ACHN (cell line): Measurements from ENCODE around the gene KRT34.
"Not testable (repeated sequence)": the region's sequence is repeated elsewhere in the genome, so short reads cannot be mapped to it uniquely, and the experiment has no call there.

ENCODE experiments used
- DNase-seq: peaks from one replicate; pipeline ENCODE4 v3.0.0-alpha.2; 2015
- in situ Hi-C: cut with HindIII; loops from 2 replicates; pipeline ENCODE4 v1.10.0; 2017; ENCODE audit warnings: low sequenced_read_pairs, low pct_ligation_motif_present, low pct_unique_long_range_greater_than_20kb

The KRT34 gene

DNA sequence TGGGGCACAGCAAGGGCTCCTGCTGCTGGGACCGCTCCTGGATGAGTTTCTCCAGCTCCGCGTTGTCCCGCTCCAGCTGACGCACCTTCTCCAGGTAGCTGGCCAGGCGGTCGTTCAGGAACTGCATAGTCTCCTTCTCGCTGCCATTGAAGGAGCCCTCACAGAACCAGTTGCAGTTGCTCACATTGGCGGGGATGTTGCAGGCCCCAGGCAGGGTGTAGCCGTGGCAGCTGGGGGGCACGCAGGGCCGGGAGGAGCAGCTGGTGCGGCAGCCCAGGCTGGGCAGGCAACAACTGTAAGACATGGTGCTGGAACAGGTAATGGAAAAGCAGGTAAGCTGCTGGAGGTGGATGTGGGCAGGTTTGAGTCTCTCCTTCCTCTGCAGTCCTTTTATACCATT is at the start of gene KRT34:
Gene KRT34 (minus strand): TSS at position 364 of the 400 bp plus-strand sequence. CDS start 60 bp downstream, at position 304.
- DNase-seq, in situ Hi-C loops: not testable (repeated sequence)

GRCh38 chr17:41430376-41430775 is 48.3 kb upstream of the KRT34 start:
- DNase-seq, in situ Hi-C loops: not testable (repeated sequence)

DNA sequence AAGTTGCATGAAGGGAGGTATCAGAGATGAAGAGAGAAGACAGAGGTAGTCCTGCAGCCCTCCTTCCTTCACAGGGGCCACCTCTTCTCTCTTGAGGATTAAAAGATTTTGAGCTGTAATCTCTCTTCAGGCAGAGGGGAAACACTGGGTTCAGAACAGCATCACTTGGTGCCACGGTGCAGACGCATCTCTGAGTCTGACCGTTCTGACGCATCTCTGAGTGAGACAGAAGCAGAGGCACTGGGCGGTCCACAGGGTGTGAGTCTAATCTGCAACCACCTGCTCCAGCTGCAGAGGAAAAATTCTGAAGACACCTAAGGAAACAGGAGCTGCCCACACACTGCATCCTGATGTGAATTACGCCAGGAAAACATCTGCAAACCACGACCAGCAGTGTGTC is 47.6 kb upstream of the KRT34 start:
- DNase-seq, result no peak
- in situ Hi-C loops, result no loop called here

- DNase-seq, result no peak
- in situ Hi-C loops, result no loop called here
These were observed 46.6 kb upstream of the KRT34 start for GRCh38 chr17:41428591-41429291.

GRCh38 chr17:41424111-41424635 is 42.1 kb upstream of the KRT34 start, which contains the start of gene KRT37:
KRT37 (minus strand) TSS chr17:41424585; CDS start chr17:41424523, 62 bp downstream.
- DNase-seq, result no peak
- in situ Hi-C loops, result no loop called here

GRCh38 chr17:41422586-41422985 is 40.5 kb upstream of the KRT34 start:
- DNase-seq, in situ Hi-C loops: not testable (repeated sequence)

DNA sequence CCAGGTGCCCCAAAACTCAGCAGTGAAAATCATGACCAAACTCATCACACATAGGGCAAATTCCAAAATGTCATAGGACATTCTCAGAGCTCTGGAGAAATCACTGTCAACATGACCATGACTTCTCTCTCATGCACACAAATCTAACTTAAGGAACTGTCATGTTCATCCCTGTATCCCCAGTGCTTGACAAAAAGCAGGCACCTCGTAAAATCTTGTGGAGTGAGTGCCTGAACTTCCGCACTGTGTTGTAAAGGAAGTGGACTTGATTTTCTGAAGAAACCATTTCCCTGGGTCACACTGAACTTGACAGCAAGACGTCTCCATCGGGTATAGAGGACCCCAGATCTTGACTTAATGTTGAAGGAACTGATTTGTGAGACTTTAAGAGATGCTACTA is 39.5 kb upstream of the KRT34 start:
- in situ Hi-C loops, result no loop called here
- DNase-seq, result no peak

DNA sequence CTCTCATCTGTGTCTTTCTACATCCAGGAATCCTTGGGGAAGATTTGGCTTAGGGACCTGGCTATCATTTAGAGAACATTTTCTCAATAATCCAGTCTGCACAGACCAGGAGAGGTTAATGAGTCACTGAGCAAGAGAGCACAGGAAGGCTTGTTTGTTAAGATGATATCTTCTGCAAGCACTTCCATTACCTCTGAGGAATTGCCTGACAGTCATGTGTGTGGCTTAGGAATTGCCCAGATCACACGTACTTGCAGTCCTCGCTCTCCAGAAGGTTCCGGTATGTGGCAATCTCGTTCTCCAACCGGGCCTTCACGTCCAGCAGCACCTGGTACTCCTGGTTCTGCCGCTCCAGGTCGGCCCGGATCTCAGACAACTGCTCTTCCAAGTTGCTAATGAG is 39.0 kb upstream of the KRT34 start:
- in situ Hi-C loops, result no loop called here
- no peak for DNase-seq

DNA sequence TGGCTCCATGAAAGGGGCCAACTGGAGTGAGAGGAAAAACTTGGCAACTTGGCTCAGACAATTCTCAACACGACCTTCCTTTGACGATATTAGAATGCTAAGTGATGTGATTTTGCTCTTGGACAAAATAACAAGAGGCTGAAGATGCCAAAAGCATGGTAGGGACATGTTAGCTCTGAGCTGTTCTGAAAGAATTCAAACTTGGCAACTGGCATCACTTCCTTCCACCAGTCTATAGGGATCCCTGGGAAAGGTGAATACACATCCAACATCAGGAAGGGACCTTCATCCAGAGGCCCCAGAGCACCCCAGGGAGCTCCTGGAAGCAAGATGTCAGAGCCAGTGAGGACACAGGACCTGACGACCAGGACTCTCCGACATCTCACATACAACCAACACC is 38.0 kb upstream of the KRT34 start:
- in situ Hi-C loops, result no loop called here
- no peak for DNase-seq

DNA sequence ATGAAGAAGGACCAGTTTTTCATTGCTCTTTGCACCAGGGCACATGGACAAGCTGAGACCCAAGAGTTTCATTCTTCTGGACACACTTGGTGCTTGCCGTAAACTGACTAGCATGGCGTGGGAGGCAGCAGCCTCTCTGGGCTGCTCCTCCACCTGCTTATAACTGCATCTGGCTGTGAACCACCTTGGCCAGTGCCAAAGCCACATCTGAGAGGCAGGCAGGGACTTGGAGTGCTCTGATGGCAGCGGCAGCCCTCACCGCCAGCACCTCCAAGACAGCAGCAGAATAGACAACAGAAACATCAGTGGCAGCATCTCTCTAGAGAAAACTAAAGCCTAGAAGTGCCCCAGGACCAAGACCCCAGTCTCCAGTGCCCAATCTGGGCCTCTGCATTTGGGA is 37.6 kb upstream of the KRT34 start:
- no peak for DNase-seq
- in situ Hi-C loops, result no loop called here

GRCh38 chr17:41418116-41418860 is 36.2 kb upstream of the KRT34 start:
- in situ Hi-C loops, result no loop called here

GRCh38 chr17:41417576-41418015 is 35.5 kb upstream of the KRT34 start:
- in situ Hi-C loops, result no loop called here
- DNase-seq, result no peak

More at GRCh38 chr17:41418116-41418860, 36.2 kb upstream of the KRT34 start:
- no peak for DNase-seq

DNA sequence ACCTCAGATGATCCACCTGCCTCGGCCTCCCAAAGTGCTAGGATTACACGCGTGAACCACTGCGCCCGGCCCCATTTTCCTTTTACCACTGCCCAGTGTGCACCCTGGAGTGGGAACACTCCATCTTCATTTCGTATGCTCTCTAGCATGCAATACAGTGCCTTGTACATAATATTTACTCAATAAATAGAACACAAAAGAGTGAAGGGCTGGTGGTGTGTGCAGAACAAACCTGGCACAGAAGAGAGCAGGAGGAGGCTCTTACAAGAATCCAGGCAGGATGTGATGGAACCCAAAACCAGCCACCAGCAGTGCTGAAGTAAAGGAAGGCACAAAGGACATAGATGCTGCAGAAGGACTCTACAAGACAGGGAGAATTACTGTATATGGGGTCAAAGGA is 35.0 kb upstream of the KRT34 start:
- DNase-seq, result no peak
- in situ Hi-C loops, result no loop called here

DNA sequence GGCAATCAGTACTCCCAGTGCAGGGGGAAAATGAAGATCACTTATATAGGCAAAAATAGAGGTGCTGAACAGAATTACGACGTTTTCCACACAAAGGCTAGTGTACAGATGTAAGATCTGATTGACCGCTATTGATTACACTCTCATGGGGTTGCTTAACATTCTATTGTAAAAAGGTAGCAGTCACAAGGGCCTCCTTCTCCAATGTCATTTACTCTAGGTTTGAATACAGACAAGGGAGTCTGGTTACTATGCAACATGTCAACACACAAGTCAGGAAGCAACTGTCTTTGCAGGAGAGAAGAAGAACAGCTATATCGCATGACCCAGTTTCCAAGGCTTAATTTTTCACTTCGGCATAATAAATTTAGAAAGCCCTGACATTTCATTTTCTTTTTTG is 34.4 kb upstream of the KRT34 start:
- DNase-seq, result no peak
- in situ Hi-C loops, result no loop called here

GRCh38 chr17:41415833-41416335 is 33.8 kb upstream of the KRT34 start:
- peak; percentile 61 for DNase-seq
- in situ Hi-C loops, result no loop called here

DNA sequence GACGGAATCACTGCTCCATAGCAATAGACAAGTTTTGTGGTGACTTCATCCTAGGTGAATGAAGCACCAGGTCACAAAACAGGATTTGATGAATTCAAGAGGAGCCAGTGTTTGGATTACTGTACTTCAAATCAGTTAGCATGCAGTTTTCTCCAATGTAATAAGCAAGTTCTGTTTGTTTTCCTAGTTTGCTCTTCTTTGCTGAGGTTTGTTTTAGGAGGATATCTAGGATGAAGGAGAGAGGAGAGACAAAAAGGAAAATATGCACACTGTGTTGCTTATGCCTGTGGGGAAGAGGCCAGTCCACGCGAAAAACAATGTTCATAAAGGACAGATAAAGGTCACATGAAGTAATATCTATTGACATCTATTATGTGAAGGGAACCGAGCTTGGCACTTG is 33.3 kb upstream of the KRT34 start:
- in situ Hi-C loops, result no loop called here
- no peak for DNase-seq

DNA sequence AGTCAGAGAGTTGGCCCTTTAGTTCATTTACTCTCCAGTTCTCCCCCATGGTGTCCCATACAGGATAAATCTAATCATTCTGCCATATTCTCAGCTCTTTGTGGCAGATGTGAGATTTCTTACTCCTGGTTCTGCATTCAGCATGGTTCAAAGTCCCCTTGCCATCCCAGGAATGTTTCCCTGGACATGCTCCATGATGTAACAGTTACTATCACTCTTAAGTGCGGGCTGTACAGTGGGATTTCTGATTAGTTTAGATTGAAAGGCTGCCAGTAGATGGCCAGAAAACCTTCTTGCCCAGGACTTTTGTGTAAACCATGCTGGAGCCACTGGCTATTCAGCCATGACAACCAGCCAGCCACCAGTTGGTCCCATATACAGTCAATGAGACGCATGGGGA is 31.9 kb upstream of the KRT34 start:
- DNase-seq, result peak; percentile 15
- in situ Hi-C loops, result no loop called here

GRCh38 chr17:41413353-41413957 is 31.3 kb upstream of the KRT34 start:
- no peak for DNase-seq
- in situ Hi-C loops, result no loop called here
